ENCODE results near the gene FAM193B.

DNA sequence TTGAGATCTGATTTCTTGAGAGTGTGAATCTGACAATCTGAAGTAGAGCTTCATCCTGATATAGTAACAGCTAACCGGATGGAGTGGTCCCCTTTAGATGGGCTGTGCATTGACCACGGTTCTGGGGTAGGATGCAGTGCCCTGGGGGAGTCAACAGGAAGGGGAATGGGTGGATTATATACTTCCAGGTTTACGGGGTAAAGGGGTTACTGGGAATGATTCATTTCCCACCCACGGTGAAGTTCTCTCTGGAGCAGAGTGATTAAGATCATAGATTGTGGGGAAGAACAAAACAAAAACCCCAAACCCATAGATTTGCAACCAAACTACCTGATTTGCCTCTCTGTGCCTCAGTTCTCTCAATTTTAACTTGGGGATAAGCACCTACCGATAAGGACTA lies 44.1 kb upstream of the FAM193B start:
- TF ChIP-seq GATA1 (IDR thresholded peaks at IDR 0.05; ENCODE audit: low read depth, low read length) (no peak), POLR2A (IDR thresholded peaks at IDR 0.05; ENCODE audit: low read length) (no peak)

All from erythroblast (primary cell).